GM19324 (cell line): ENCODE measurements around the gene SLC7A4.
"Not testable (repeated sequence)": the region's sequence is repeated elsewhere in the genome, so short reads cannot be mapped to it uniquely, and the experiment has no call there.

Source experiments
- ATAC-seq: cut with Tn5 transposase; IDR thresholded peaks from one replicate; pipeline ENCODE4 v1.9.1; 2021; ENCODE audit warnings: mild to moderate bottlenecking, moderate library complexity; ENCODE audit not compliant: unreplicated experiment, low FRiP score

SLC7A4 gene

GRCh38 chr22:21022955-21023614 is 9.3 kb downstream of the SLC7A4 start:
- ATAC-seq: no peak

GRCh38 chr22:21022507-21022906 is 9.9 kb downstream of the SLC7A4 start:
- ATAC-seq: no peak

- no peak for ATAC-seq
Measured at GRCh38 chr22:21020802-21021429, 11.4 kb downstream of the SLC7A4 start.

GRCh38 chr22:21018314-21018713 is 14.0 kb downstream of the SLC7A4 start:
- ATAC-seq: no peak

GRCh38 chr22:21016644-21017420 is 15.5 kb downstream of the SLC7A4 start:
- no peak for ATAC-seq

- ATAC-seq: no peak
Measured at GRCh38 chr22:21015466-21016006, 16.8 kb downstream of the SLC7A4 start.

GRCh38 chr22:21014726-21015465 is 17.5 kb downstream of the SLC7A4 start, which contains the start of gene P2RX6:
Gene P2RX6 (plus strand): TSS chr22:21015165. CDS start chr22:21015175, 10 bp downstream.
- ATAC-seq: no peak

- ATAC-seq: peak; percentile 61
Measured at GRCh38 chr22:21014202-21014725, 18.1 kb downstream of the SLC7A4 start.

- no peak for ATAC-seq
Measured at GRCh38 chr22:21013657-21014201, 18.6 kb downstream of the SLC7A4 start.

GRCh38 chr22:21012446-21013407 is 19.6 kb downstream of the SLC7A4 start:
- ATAC-seq: no peak

- ATAC-seq: no peak
Measured at GRCh38 chr22:21010426-21011113, 21.8 kb downstream of the SLC7A4 start.

GRCh38 chr22:21009638-21010425 is 22.5 kb downstream of the SLC7A4 start:
- no peak for ATAC-seq

- not testable (repeated sequence) for ATAC-seq
Measured at GRCh38 chr22:21009208-21009607, 23.2 kb downstream of the SLC7A4 start.

GRCh38 chr22:21003782-21004181 is 28.6 kb downstream of the SLC7A4 start:
- ATAC-seq: no peak

GRCh38 chr22:21001601-21002325 is 30.6 kb downstream of the SLC7A4 start, which contains the start of gene THAP7:
Gene THAP7 (minus strand): TSS chr22:21002118. CDS start chr22:21001911, 207 bp downstream.
- peak; percentile 88 for ATAC-seq

GRCh38 chr22:21000987-21001600 is 31.3 kb downstream of the SLC7A4 start:
- no peak for ATAC-seq
